ENCODE measurements around the gene SPEG.
"Not testable (repeated sequence)": the region's sequence is repeated elsewhere in the genome, so short reads cannot be mapped to it uniquely, and the experiment has no call there.

The SPEG gene
- 8.6 reads per million, percentile 29 among the genes with 10 or more reads in this experiment for total RNA-seq

GRCh38 chr2:219434718-219435525 is at the start of gene SPEG:
SPEG (plus strand) TSS chr2:219434843; CDS start chr2:219434978, 135 bp downstream.
- no peak for DNase-seq

- DNase-seq = no peak
These were observed 49.8 kb upstream of the SPEG start for GRCh38 chr2:219384859-219385258.

GRCh38 chr2:219385958-219386520 is 48.6 kb upstream of the SPEG start:
- DNase-seq = no peak

GRCh38 chr2:219386532-219387280 is 47.9 kb upstream of the SPEG start:
- DNase-seq = no peak

GRCh38 chr2:219387306-219388120 is 47.1 kb upstream of the SPEG start, which contains the start of gene DNPEP:
DNPEP (minus strand) TSS chr2:219387912; CDS start chr2:219387794, 118 bp downstream.
- peak; percentile 94 for DNase-seq

- peak; percentile 97 for DNase-seq
These were observed 46.3 kb upstream of the SPEG start for GRCh38 chr2:219388121-219388906.

GRCh38 chr2:219388907-219389156 is 45.8 kb upstream of the SPEG start:
- no peak for DNase-seq

GRCh38 chr2:219392754-219393153 is 41.9 kb upstream of the SPEG start:
- no peak for DNase-seq

- not testable (repeated sequence) for DNase-seq
These were observed 39.6 kb upstream of the SPEG start for GRCh38 chr2:219395056-219395455.

GRCh38 chr2:219395609-219396008 is 39.0 kb upstream of the SPEG start:
- no peak for DNase-seq

- DNase-seq = no peak
These were observed 37.7 kb upstream of the SPEG start for GRCh38 chr2:219396863-219397457.

GRCh38 chr2:219398721-219399363 is 35.8 kb upstream of the SPEG start:
- DNase-seq = no peak

GRCh38 chr2:219399716-219400478 is 34.7 kb upstream of the SPEG start:
- no peak for DNase-seq

- no peak for DNase-seq
These were observed 34.1 kb upstream of the SPEG start for GRCh38 chr2:219400562-219400961.

- DNase-seq = no peak
These were observed 33.0 kb upstream of the SPEG start for GRCh38 chr2:219401606-219402005.

- DNase-seq = peak; percentile 58
These were observed 31.8 kb upstream of the SPEG start for GRCh38 chr2:219402665-219403515.

- no peak for DNase-seq
These were observed 30.8 kb upstream of the SPEG start for GRCh38 chr2:219403861-219404260.

- no peak for DNase-seq
These were observed 30.2 kb upstream of the SPEG start for GRCh38 chr2:219404291-219404910.

- DNase-seq = no peak
These were observed 29.7 kb upstream of the SPEG start for GRCh38 chr2:219404954-219405353.
